GM21526 (cell line): ENCODE data around the gene ELL2.

Source experiments
- ATAC-seq: cut with Tn5 transposase; IDR thresholded peaks from one replicate; pipeline ENCODE4 v1.9.1; 2021; ENCODE audit warnings: moderate library complexity; ENCODE audit not compliant: unreplicated experiment, low FRiP score

The ELL2 gene

DNA sequence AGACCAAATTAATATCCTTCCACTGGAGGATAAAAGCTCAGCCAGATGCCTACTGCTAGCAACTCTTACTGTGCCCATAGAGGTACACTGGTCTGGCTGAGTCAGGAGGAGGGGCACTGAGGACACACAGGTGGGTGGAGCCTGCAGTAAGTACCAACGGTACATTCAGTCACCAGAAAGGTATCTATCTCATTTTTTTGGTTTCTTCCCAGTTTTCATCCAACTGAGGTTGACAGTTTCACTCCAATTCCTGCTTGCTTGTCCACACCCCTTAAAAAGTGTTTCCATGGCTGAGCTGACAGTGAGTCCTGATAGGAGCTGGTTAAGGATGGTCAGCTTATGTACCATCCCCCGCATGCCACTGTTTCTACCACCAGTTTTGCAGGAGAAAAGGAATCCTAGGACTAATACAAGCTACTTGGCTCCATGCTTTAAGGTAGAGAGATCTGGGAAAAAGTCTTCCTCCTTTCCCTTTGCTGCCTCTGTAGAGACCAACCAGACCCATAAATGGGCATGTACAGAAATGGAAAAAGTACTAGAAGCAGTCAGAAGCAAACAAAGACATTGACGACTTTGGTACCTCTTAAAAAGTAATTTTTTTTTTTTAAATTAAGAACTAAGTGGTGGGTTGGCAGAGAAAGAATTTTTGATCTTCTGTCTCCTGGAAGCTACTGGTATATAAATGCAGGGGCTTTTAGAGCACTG, 3.2 kb downstream of the ELL2 start:
- no peak for ATAC-seq

DNA sequence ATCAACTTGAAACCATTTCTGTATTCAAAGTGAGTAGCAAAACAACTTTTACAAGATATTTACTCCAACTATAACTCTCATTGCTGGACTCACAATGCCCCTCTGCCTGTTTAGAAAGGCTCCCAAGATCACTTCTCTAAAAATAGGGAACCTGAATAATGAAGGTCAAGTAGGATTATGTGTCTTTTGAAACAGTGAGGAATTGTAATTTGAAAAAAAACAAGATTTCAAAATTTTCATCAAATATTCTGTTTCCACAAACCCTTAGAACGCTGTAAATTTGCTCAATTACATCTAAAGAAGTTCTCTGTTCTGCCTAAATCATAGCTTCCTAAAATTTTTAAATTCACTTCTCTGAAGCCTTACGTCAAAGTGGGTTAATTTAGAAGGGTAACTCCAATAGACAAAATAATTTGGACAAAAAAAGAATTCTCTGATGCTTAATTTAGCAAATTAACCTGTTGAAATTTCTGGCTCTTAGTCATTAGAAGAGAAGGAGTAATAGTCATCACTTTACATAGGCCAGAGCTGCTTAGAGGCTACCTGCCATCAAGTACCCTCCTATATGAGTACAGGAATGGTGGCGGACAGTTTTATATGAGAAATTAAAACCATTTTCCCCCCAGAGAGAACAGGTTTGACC, 4.0 kb downstream of the ELL2 start:
- ATAC-seq: no peak

DNA sequence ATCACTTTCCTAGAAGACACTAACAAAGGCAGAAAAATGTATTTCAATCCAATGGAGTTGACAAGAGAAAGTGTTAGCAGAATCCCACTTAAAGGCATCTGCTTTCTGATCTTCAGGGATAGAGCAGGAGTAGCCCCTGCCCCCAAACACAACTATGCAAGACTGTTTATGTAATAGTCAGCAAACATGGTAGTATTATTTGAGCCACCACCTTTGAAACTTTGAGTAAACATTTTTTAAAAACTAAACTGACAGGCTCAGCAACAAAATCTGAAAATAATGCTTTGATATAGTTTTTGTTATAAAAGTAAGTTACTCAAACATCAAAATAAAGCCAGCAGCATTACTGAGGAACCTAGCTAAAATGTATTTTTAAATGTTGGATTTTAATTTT, 4.8 kb downstream of the ELL2 start:
- ATAC-seq: no peak

DNA sequence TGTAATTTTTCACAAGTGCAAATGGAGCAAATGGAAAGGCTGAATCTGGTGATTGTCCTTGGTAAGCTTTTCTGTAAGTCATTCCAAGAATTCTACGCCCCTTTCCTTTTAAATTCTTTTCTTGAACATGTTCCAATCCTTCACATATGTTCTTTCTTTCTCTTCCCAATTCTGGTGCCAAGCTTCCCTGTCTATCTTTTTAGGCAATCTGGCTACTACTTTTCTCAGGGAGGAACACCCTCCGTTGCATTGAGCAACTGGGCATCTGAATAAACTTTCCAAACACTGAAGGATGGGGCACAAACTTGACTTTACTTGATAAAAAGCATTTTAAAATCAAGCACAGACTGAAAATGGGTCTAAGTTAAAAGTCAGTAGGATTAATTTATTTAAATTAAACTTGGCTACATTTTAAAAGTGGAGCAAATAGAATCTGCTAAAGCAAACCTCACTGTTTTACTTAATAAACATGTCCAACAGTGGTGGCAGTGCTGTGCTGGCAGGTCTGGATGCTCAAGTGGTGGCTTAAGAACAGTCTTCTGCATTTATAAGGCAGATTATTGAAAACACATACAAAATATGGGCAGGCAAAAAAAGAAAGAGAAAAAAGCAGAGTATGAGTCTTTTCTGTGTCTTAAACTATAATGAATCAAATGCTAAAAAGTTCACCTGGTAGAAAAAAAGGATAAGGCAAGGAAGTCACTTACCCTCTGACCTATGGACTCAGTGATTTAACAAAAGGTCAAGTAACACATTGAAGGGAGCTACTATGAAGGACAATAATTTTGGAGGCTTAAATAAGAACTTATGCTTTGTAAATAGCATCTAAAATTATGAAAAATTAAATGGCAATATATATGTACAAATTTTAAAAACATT, 5.4 kb downstream of the ELL2 start:
- ATAC-seq: no peak

- ATAC-seq: no peak
These were observed 6.9 kb downstream of the ELL2 start for GRCh38 chr5:95954716-95955115.

- ATAC-seq: no peak
These were observed 8.5 kb downstream of the ELL2 start for GRCh38 chr5:95953021-95953702.

- no peak for ATAC-seq
These were observed 9.7 kb downstream of the ELL2 start for GRCh38 chr5:95951916-95952315.

- ATAC-seq: no peak
These were observed 11.8 kb downstream of the ELL2 start for GRCh38 chr5:95949810-95950209.

DNA sequence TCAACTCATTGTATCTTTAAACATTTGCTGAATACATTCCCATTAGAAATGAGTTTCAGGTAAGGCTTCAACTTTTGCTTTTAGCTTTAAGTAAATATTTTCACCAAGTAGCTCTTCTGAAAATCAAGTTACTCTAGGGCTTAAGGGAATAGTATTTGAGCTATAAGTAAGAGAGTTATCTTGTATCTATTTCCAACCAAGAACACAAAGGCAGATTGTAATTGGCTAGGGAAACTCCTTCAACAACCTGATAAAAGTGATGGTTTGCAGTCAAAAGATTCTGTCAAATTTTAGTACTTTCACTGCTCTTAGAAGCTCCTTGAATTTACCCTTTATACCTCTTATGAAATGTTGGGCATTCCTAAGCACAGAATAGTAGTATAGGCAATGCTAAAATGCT, 13.0 kb downstream of the ELL2 start:
- ATAC-seq: no peak

DNA sequence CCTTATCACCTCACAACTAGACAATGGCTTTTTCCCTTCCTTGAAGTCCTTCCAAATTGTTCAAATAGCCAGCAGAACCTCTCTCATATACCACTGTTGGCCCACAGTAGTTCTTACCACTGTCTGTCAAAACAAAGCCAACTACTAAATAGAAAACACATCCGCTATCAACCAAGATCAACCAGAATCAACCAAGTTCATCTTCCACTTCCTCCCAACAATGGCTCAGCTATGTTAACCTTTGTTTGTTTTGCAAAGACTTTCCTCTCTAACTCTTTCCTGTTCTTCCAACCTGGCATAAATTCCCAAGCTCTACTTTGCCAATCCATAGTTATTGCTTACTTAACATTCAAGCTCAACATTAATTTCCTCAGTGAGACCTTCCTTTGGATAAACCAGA, 15.2 kb downstream of the ELL2 start:
- ATAC-seq: no peak

GRCh38 chr5:95942968-95943367, 18.7 kb downstream of the ELL2 start:
- ATAC-seq: no peak

DNA sequence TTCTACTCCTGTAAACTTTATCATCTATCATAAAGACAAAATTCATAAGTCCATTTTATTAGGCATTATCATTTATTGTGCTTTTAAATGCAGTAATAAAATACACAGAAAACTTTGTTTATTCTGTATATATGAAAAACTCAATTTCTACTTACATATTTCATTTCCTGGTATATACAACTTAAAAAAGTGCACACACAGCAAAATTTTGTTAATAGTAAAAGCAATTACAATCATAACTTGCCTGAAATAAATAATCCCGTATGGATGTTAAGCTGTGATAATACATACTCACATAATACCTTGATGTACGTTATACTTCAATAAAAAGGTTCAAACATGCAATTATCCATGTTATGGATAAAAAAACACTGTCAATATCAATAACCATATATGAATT, 19.2 kb downstream of the ELL2 start:
- no peak for ATAC-seq

DNA sequence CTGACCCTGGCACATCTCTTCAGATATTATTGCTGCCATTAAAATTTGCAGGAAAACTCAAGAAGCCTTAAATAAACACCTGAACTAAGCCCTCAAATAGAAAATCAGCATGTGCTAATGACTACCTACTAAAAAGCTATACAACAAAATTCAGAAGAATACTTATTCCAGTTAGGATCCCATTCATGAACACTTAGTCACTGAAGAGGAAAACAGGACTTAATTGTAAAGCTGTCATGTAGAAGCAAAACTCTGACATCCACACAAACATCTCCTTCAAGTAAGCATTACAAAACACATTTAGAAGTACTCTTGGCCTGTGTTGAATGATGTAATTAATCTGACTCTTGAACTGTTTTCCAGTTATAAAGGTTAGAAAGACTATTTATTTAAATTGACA, 19.9 kb downstream of the ELL2 start:
- no peak for ATAC-seq

DNA sequence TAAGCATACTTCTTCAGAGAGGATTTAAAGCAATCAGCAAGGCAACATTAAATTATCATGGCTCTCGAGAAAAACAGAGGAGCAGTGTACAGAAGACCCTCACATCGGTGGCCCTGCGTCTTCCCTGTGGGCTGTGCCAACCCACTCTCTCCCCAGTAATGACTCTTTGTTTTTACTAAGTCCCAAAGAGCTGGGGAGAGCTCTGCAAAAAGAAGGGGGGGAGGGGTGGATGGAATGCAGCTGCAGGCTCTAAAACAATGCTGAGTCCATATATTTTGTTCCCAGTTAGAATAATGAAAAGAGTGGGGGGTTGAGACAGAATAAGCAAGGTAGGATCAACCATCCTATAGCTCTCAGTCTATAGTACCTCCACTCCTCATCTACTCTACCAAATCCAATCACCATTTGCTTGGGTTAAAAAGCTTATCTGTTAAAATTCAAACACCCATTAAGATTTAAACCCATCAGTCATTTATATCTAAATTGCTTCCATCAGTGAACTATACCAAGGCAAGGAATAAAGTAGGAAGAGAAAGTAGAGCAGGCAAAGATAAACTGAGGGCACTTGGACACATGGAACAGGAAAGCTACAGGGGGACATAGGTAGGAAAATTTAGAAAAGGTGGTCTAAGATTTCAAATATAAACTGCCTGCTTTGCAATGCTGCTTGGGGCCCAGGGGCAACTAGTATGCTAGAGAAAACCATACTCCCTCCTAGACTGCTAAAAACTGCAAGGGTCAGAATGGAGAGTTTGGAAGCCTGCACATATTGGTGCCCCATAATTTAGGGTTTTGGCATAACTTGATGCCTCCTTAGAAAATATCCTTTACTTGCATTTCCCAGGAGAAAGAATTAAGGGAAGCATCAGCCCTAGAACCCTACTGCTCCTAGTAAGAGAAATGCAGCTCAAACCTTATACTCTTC, 20.6 kb downstream of the ELL2 start:
- no peak for ATAC-seq

GRCh38 chr5:95939465-95939864, 22.2 kb downstream of the ELL2 start:
- no peak for ATAC-seq

DNA sequence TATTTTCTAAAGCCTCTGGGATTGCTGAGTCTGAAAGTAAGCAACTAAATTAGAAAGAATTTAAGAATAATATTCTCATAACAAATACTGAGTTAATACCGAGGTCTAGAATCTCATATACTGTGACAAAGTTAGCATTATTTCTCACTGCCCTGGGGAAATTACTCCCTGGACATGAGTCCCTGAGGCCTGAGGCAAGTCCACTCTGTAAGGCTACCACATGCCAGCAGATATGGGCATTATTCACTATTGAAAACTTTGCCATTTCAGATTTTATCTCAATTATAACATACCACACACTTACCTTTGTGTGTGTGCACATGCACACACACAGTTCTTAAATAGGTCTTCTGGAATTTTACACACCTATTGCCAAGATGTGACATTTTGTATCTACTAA, 22.9 kb downstream of the ELL2 start:
- no peak for ATAC-seq

GRCh38 chr5:95938347-95938746, 23.3 kb downstream of the ELL2 start:
- no peak for ATAC-seq

DNA sequence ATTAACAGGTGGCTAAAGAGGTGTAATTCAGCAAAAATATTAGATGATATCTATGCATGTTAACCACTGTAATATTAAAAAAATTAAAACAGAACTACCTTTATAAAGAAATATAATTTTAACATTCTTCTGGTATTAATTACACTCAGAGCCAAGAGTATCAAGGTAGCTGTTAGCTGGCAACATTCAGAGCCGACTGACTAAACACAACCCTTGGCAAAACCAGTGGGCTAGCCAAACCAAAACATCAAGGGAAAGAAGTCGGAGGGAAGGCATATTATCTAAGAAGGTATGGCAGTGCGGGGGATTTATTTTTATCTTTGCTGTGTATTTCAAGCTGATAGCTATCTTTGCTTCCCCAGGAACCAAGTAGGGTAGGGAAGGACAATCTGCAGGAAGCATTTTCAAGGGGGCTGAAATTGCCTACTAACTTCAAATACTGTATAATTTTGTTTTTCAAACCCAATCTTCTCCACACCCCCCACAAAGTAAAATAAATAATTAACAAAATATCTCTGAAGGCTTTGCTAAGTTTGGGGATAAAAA, 24.0 kb downstream of the ELL2 start:
- ATAC-seq: no peak

DNA sequence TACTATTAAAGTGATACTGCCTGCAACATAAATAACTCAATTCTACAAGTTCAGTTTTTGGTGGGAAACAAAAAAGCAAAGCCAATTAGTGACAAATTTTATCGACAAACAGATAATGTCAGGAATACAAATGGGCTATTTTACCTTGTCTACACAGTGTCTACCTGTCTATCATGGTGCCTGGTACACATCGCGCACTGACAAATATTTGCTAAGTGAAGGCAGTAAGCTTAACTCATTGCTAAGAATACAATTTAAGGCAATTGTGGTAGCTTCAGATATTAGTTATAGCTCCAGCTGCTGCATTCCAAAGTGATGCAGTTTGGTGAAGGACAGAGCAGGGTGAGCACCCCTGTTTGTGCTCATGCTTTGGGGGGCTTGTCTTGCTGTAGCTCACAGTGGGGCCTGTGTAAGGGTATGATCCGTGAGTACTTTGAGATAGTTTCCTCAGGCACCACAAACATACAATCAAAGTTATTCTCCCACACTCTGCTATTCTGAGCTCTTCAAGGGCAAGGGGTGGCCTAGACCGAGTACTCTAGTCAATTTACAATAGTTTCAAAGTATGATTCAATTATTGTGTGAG, 24.7 kb downstream of the ELL2 start:
- ATAC-seq: no peak
